Thyroid gland (tissue), 4 donors: ENCODE measurements around the gene LAMA3.

ENCODE experiments used
- POLR2A ChIP-seq, 2 donors: fragments of 450-650 bp; IDR thresholded peaks; one replicate each; pipeline ENCODE4 v1.6.1; 2017; ENCODE audit warnings: antibody characterized with exemption in 2 of 2, mild to moderate bottlenecking in 2 of 2, moderate library complexity in 1 of 2
- TF ChIP-seq, protein P1 (sequence below), 6 experiments: fragments of 200-600 bp in 3 of 6; fragments of 450-650 bp in 3 of 6; sonication (generic) in 3 of 6; IDR thresholded peaks; one replicate each; pipeline ENCODE4 v1.5.1; 2016 to 2019; ENCODE audit warnings: antibody characterized with exemption in 6 of 6, mild to moderate bottlenecking in 2 of 6, inconsistent platforms in 1 of 6, moderate library complexity in 1 of 6

DNA sequence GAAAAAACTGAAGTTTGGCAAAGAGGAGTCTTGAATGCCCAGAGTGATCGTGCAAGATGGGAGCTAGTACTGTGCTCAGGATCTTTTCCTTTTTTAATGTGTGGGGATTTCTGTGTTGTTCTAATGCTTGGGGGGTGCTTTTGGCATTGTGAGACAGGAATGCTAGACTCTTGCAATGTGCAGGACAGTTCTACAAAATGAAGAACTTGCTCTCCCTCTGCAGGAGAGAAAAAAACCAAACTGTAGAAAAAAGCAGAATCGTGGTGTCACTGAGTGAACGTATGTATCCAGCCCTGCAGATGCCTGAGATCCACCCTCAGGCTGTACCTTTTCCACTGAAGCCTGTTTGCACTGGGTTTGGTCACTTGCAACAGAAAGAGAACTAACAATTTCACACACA lies 313.2 kb downstream of the LAMA3 start:
- TF ChIP-seq, protein P1, sequence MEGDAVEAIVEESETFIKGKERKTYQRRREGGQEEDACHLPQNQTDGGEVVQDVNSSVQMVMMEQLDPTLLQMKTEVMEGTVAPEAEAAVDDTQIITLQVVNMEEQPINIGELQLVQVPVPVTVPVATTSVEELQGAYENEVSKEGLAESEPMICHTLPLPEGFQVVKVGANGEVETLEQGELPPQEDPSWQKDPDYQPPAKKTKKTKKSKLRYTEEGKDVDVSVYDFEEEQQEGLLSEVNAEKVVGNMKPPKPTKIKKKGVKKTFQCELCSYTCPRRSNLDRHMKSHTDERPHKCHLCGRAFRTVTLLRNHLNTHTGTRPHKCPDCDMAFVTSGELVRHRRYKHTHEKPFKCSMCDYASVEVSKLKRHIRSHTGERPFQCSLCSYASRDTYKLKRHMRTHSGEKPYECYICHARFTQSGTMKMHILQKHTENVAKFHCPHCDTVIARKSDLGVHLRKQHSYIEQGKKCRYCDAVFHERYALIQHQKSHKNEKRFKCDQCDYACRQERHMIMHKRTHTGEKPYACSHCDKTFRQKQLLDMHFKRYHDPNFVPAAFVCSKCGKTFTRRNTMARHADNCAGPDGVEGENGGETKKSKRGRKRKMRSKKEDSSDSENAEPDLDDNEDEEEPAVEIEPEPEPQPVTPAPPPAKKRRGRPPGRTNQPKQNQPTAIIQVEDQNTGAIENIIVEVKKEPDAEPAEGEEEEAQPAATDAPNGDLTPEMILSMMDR (IDR thresholded peaks at IDR 0.05): no peak
- TF ChIP-seq POLR2A (IDR thresholded peaks at IDR 0.05): no peak
